NCI-H345 treated with DMSO at 0.1 percent for 48 hours (cell line): Measurements from ENCODE around the gene CHRNB4.
"Not testable (repeated sequence)": the region's sequence is repeated elsewhere in the genome, so short reads cannot be mapped to it uniquely, and the experiment has no call there.

Experiments
- DNase-seq: peaks from one replicate; lab custom pipeline; 2025; ENCODE audit not compliant: unreplicated experiment; lab: John Stamatoyannopoulos, UW

The CHRNB4 gene

DNA sequence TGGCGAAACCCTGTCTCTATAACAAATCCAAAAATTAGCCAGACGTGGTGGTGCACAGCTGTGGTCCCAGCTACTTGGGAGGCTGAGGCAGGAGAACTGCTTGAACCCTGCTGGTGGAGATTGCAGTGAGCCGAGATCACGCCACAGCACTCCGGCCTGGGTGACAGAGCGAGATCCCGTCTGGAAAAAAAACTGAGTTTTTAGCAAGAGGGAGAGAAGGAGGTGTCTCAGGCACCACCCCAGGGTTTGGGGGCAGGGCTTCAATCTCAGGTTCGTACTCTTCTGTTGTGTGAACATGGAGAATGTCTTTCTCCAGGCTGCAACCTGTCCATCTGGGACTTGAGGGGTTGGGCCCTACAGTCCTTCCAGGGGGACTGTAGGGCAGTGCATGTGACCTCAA lies 22.9 kb downstream of the CHRNB4 start:
- DNase-seq: no peak

- DNase-seq: no peak
These were observed 23.5 kb downstream of the CHRNB4 start for GRCh38 chr15:78617516-78617915.

GRCh38 chr15:78617076-78617475 lies 23.9 kb downstream of the CHRNB4 start:
- DNase-seq: no peak

DNA sequence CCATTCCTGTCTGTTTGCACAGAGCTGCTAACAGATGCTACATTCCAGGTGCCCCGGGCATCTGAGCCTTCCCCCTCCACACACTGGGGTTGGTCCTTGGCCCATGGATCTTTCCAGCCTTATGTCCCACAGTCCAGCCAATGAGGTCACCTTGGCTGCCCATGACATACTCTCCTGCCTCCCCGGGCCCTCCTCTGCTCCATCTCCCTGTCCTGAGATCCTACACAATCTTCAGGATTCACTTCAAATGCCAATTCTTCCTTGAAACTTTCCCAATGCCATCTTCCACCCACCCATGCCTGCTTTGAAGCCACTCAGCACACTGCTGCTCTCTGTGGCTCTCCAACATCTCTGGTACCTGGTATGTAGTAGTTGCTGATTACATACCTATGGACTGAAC lies 24.5 kb downstream of the CHRNB4 start:
- DNase-seq: no peak

DNA sequence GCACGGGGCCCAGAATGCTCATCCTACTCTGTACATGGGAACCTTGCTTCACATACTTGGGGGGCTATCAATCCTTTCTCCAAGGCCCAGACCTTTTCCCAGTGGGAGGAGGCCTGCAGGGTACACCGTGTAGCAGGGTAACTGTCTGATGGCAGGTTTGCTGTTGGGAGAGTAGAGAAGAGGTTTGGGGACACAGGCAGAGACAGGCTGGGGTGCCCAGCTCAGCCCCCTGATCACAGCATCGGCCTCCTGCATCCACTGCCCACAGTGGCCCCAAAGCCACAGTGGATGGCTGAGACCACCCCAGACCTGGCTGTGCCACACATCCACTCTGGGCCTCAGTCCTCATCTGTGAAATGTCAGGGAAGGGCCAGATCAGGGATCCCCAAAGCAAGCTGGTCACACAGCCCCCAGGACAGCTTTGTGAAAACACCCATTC lies 25.8 kb downstream of the CHRNB4 start:
- no peak for DNase-seq

GRCh38 chr15:78614021-78614420 lies 27.0 kb downstream of the CHRNB4 start:
- no peak for DNase-seq

- not testable (repeated sequence) for DNase-seq
These were observed 31.5 kb downstream of the CHRNB4 start for GRCh38 chr15:78609551-78609950.

DNA sequence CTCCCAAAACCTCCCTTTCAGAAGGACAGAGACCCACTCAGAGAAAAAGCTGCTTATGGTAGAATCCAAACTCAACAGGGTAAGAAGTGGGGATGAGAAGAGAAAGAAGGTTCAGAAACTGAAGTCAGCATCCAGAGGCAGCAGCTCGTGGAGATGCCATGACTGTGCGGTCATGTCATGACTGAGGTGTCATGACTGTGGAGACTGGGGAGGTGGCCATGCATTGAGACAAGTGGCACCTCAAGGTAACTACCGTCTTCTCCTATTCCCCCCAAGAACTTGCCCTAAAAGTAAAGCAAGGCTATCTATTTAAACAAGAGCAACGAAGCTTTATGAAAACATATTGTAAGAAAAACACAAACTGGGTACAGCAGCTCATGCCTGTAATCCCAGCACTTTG lies 35.3 kb downstream of the CHRNB4 start:
- no peak for DNase-seq

DNA sequence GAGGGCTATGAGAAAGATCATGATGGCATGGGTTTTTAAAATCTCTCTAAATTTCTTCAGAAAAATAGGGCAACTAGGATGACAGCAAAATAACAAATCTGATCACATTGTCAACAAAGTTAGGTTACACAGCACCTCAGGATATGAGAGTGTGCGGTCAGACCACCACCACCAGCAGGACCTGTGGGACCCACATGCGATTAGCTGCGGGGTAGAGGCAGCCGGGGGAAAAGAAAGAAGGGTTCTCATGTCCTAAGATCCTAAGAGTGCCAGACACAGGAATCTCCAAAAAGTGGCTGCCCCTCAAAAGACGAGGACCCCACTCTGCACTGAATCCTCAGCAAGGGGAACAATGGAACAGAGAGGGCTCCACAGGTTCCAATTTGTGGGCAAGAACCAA lies 35.8 kb downstream of the CHRNB4 start:
- no peak for DNase-seq

- no peak for DNase-seq
These were observed 36.6 kb downstream of the CHRNB4 start for GRCh38 chr15:78604420-78604819.

DNA sequence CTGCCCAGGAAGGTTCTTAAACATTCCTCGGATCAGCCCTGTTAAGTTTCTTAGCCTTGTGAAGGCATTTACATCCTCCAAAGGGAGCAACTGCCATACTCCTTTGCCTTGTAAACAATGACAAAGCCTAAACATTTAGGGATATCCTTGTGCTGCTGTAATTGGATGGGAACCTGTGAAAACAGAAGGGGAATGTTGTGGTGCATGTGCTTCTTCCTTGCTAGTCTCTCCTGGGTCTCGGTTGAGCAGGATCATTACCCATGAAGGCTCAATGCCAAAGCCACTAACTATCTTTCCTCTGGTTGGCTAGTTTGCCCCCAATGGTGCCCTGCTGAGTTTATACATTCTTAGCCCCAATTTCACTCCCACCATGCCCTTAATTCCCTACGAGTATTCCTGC lies 37.5 kb downstream of the CHRNB4 start:
- no peak for DNase-seq

GRCh38 chr15:78599189-78599588 lies 41.8 kb downstream of the CHRNB4 start:
- no peak for DNase-seq

DNA sequence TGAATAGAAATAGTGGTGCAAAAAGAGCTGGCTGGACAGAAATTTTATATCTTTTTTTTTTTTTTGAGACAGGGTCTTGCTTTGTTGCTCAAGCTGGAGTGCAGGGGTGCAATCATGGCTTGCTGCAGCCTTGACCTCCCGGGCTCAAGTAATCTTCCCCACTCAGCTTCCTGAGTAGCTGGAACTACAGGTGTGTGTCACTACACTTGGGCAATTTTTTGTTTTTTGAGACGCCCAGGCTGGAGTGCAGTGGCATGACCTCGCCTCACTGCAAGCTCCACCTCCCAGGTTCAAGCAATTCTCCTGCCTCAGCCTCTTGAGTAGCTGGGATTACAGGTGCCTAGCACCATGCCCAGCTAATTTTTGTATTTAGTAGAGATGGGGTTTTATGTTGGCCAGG lies 42.7 kb downstream of the CHRNB4 start:
- DNase-seq: no peak

GRCh38 chr15:78597583-78597982 lies 43.4 kb downstream of the CHRNB4 start:
- DNase-seq: no peak

DNA sequence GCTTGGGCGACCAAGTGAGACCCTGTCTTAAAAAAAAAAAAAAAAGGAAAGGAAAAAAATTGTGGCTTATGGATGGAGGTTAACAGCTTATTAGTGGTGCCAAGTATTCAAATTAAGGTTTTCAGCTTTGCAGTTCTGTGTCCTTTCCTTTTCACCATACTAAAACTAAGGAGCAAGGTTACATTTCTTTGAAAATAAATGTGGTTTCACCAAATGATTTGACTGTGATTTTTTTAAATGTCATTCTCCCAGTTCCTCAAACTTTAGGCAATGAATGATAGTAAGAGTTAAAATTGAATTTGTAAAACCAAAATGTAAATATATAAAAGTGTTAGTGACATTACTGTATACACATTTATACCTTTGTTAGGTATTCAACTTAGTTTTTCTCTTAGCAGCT lies 66.1 kb downstream of the CHRNB4 start:
- DNase-seq: no peak
